T-helper 9 cell (primary cell): ENCODE data around the gene PPM1L.

Experiments
- DNase-seq: peaks from one replicate; pipeline ENCODE4 v3.0.0-alpha.2; 2020

Gene PPM1L

DNA sequence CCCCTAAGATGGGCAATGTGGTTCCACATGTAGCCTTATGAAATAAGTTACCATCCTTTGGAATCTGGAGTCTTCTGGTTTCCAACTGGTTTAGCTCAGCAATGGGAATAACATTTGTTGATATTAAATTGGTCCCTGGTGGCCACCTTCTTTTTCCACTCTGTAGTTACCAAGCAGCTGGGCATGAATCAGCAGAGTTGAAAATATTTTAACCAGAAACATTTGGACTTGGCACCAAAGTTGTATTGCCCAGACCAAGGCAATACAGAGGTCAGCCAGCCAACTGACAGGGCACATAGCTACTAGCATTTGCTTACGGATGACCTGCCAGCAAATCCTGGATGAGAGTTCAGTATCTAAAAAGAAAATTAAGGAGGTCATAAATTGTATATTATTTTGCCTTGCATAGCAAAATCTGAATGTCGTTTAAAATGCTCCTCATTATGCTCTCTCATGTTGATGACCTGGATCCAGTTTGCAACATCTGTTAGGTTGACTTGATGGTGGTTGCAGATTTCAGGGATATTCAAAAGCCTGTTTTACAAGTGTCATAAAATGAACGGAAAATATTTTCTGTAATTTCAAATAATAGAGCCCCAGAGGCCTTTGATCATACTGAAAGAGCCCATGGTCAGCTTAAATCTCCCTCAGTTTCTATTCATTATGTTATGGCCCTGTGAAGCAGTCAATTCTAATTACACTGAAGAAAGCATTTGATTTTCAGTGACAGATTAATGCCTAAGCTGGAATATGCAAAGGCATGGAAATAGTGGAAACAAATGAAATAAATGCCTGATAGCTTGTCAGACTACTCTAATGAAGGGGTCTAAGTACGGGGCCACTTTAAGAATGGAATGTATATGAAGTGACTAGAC is 54.6 kb downstream of the PPM1L start:
- no peak for DNase-seq

GRCh38 chr3:160811237-160811548 is 55.2 kb downstream of the PPM1L start:
- no peak for DNase-seq

GRCh38 chr3:160812304-160812703 is 56.3 kb downstream of the PPM1L start:
- no peak for DNase-seq

DNA sequence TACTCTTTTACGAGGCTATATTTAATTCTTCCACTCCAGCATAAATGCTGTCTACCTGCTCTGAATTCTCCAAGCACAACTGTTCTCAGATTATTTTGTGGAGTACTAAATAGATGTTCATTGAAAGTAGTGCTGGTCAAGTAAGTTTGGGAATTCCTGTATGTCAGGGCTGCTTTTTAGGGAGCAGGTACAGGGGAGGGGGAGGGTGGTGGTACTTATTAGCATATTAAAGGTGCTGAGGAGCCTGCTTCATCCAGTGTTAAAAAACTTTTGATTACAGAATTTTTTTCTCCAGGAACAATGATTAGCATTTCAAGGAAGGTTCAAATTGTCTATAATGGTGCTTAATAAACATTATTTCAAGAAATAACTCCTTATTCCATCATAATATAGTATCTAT is 59.2 kb downstream of the PPM1L start:
- no peak for DNase-seq

DNA sequence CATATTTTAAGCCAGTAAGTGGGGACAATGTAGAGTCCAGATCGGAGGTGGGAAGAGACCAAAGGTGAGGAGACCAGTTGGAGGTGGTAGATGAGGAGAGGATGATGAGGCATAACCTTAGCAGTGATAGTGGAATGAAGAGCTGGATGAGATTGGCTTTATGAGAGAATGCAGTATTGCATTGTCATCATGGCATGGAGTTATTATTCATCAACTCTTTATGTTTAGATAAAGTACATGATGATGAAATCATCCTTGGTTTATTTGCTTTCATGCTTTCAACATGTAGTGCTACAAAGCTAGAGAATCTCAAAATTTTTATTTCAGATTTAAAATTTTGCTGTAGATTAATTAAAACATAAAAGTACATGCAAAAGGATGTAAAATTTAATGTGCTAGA is 64.0 kb downstream of the PPM1L start:
- DNase-seq: no peak

DNA sequence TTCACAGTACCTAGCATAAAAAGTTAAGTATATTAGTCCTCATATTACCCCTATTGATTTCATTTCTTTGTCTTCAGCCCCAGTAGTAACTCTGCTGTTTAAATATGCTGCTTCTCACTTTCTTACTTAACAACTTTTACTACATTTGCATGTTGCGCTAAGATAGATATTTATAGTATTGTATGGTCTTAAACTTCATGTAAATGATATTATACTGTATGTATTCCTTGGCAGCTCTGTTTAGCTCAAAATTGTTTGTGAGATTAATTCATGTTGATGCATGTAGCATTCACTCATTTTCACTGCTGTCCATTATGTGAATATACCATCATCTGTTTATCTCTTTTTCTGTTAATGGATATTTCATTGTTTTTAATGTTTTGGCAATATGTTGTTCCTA is 64.4 kb downstream of the PPM1L start:
- no peak for DNase-seq

- DNase-seq: no peak
These were observed 66.9 kb downstream of the PPM1L start for GRCh38 chr3:160822936-160823335.

DNA sequence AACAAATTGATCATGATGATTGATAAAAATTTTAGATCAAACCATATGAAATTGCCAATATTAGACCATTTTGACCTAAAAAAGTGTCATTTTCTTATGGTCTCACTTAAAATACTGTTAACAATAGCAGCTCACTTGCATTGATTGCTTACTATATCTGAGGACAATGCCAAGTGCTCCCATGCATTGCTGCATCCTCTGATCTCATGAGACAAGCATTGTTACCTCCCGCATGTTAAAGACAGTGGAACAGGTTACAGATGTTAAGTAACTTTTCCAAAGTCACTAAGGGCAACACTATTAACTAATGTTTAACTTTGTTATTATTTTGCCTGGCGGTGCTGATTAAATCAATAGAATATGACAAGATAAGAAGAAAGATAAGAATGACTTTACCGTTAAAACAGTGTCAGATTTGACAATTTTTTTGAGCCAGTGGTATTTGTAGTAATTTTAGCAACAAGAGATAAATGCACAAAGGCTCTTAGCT is 69.3 kb downstream of the PPM1L start:
- no peak for DNase-seq

DNA sequence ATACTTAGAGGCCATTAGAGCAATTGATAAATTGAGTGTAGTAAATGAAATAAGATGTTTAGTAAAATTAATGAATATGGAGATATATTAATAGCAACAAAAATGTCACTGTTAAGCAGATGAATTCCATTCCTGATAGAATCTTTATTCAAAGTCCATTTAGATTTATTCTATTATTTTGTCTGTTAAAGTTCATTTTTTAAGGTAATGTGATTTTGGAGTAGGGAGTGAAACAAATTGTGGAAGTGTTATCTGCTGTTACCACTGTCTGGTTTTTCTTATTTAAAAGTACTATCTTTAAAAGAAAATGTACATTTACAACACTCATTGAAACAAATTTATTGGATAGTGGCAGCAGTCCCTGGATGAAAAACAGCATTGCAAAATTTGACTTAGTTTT is 70.4 kb downstream of the PPM1L start:
- DNase-seq: no peak

- no peak for DNase-seq
These were observed 71.0 kb downstream of the PPM1L start for GRCh38 chr3:160826991-160827390.

GRCh38 chr3:160827516-160827915 is 71.5 kb downstream of the PPM1L start:
- no peak for DNase-seq

DNA sequence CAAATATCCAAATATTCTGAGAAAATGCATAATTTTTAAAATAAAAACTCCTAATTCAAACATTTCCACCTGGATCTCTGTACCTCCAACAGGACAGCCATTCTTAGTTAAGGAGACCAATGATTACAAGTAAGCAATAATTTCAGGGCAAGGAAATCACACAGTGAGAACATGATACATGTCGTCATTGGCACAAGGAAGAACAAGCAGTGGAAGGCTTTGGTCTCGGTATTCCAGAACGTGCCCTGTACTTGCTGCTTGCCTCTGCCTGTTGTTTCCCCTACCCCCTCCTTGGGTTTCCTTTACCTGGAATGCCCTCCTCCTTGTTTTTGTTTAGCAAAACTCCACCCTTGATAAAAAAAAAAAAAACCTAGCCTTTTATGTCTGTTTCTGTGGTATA is 72.8 kb downstream of the PPM1L start:
- DNase-seq: no peak

DNA sequence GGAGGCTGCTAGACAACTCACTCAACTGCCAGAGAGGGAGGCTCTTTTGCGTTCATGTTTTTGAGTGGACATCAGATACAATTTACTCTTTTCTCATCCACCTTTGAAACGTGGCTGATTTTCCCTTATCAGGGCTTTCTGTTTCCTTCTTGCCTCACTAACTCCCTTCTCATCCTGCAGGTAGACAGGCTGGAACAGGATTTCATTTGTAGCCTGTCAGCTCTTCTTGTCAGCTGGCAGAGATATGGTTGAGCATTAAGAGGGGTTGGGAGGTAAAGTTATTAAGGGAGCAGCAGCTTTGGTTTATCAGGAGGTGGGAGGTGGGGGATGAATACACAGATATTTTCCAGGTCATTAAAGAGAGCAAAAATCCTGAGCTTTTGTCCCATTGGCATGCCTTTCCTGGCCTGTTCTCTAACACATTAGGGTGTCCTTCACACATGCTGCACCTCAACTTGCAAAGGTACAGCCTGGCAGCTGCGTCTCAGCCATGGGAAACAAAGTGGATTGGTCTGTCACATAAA is 73.5 kb downstream of the PPM1L start:
- no peak for DNase-seq

GRCh38 chr3:160830796-160831195 is 74.8 kb downstream of the PPM1L start:
- DNase-seq: no peak

DNA sequence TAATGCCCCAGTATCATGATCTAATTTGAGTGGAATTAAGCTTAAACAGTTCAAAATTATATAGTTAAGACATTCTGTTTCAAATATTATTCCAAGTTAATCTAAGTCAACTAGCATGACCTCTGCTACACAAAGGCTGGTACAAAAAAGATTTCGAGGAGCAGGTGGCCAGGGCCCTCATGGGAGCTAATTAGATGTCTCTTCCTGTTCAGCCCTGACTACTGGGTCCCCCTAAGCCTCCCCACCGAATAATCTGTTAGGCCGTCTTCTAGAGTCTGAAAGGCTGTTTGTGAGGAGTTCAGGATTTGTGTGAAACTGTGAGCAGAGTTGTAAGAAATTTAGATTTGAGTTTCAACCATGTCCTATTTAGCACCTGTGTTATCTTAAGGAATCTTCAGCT is 75.4 kb downstream of the PPM1L start:
- no peak for DNase-seq

DNA sequence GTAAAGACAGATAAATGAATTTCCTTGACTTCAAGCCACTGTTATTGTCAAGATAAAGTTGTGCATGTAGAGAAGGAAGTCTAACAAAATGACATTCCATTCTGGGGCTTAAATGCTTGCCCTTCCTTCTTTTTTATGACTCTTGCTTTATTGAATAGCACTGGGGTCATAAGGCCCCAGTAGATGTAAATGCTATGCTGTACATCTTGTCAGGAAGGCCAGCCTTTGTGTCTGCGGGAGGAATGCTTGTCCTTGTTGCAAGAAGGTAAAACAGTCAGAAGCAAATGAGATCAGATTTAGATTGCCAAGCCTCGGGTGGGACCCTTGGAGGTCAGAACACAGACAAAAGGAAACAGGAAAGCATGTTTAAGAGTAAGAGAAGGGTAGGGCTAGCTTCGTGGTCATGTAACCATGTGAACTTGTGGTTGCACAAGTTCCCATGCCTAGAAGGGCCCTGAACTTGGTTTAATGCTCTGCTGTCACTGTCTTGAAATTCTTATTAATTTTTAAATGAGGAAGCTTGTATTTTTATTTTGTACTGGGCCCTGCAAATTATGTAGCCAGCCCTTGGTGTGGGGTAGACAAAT is 81.5 kb downstream of the PPM1L start:
- DNase-seq: no peak

GRCh38 chr3:160840590-160840989 is 84.6 kb downstream of the PPM1L start:
- no peak for DNase-seq

DNA sequence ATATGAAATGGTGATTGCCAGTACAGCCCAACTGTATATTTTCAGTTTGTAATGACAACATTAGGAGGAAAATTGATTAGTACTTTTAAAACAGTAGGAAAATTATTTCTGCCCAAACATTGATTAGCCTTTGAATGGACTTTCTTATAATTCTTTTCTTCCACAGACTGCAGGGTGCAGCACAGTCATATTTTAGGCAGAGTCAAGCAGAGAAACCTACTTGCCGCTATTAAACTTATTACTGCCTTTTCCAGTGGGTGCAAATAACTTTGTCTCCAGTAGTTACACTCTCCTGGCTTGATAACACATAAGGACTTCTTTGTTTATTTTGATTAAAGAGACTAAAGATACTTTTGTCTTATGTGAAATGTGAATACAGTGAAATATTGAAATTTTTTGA is 85.4 kb downstream of the PPM1L start:
- DNase-seq: no peak

- DNase-seq: no peak
These were observed 86.3 kb downstream of the PPM1L start for GRCh38 chr3:160842021-160843005.

GRCh38 chr3:160851629-160852210 is 95.7 kb downstream of the PPM1L start:
- no peak for DNase-seq

DNA sequence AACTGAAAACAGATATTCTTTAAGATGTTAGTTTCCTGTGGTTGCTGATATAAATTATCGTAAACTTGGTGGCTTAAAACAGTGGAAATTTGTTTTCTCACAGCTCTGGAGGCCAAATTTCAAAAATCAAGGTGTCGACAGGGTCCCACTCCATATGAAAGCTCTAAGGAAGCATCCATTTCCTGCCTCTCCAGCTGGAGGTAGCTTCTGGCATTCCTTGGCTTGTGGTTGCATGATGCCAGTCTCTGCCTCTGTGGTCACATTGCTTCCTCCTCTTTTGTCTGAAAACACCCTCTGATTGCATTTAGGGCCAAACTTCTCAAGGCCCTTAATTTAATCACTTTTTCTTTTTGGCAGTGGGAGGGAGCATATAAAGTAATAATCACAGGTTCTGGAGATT is 96.8 kb downstream of the PPM1L start:
- no peak for DNase-seq

GRCh38 chr3:160856450-160856849 is 100.4 kb downstream of the PPM1L start:
- no peak for DNase-seq
